ENCODE data around the gene TRAPPC11.

The TRAPPC11 gene

DNA sequence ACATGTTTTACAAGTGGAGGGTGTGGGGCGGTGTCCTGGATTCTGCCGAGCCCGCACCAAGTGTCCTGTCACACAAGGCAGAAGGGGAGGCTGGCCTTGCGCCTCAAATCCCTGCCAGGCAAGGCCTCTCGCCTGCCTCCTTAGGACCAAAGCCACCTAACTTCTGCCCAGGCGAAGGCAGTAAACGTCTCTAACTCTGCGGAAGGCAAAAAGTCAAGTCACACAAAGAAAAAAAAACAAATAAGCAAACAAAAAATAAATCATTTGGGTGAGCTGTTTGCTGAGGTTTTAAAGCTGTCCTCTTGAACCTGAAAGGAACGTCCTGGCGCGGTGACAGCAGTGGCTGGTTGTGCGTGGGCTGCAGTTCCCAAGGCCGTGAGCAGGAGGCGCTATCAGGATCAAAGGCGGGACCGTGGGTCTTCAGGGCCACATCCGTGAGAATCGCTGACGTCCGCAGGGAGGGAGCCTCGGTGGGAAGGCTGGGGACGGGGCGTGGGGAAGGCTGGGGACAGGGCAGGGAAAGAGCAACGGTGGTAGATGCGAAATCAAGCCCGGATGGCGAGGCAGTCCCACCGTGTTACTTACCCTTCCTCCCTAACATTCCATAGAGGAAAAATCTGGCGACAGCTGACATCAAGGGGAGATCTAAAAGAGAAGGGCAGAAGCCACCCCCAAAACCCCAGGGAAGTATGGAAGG lies 99.1 kb downstream of the TRAPPC11 start:
- no peak for DNase-seq (ENCODE audit: low spot score)

DNA sequence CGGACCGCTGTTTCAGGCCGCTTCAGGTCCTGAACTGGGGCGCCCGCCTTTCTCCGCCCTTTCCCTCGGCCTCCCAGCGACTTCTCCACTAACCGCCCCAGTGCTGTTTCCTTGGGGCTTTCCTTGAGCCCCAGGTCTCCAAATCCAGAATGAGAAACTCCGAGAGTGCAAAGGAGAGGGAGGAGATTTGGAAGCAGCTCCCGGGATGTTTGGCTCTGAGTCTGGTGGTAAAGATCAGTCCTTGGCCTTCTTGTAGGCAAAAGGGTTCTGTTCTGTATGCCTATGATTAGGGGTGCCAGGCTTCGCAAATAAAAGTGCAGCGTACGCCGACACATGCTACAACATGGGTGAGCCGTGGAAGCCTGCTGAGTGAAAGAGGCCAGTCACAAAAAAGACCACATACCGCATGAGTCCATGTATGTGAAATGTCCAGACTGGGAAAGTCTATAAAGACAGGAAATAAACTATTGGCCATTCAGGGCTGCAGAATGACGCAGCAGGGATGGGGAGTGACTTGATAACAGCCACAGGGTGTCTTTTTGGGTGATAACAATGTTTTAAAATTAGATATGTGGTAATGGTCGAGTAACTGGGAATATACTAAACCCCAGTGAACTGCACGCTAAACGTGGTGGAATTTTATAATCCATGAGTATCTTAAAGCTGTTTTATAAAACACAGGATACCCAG lies 99.8 kb downstream of the TRAPPC11 start:
- no peak for DNase-seq (ENCODE audit: low spot score)

DNA sequence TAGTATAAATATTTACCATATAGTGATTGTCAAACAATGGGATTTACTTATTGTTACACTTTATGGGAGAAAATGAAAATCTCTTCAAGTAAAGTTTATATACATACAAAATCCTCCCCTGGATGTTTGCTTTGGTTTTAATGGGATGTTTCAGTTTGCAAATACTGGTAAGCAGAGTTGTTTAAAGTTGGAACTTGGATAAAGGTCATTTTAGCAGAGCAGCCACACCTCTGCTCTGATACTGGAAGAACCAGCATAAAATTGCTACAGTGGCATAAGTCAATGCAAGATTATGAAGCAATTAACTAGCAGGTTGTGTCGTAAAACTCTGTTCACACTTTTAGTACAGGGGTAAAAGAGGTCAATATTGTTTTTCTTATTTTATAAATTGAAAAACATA lies 101.2 kb downstream of the TRAPPC11 start:
- no peak for DNase-seq (ENCODE audit: low spot score)

All from CD4-positive, alpha-beta T cell treated with Interleukin-6 at 100 ng/mL for 8 hours (primary cell).